ENCODE data around the gene NBEA.
"Not testable (repeated sequence)": the region's sequence is repeated elsewhere in the genome, so short reads cannot be mapped to it uniquely, and the experiment has no call there.

NBEA gene

GRCh38 chr13:35058585-35058984, 116.5 kb downstream of the NBEA start:
- ATAC-seq, DNase-seq: not testable (repeated sequence)

- no peak for DNase-seq
- ATAC-seq: no peak
Measured at GRCh38 chr13:35086667-35087066, 144.6 kb downstream of the NBEA start.

- no peak for ATAC-seq
Measured at GRCh38 chr13:35092251-35092650, 150.2 kb downstream of the NBEA start.

GRCh38 chr13:35092751-35093150, 150.7 kb downstream of the NBEA start:
- DNase-seq: no peak
- ATAC-seq: no peak

More at GRCh38 chr13:35092251-35092650, 150.2 kb downstream of the NBEA start:
- no peak for DNase-seq

- ATAC-seq (no peak), DNase-seq (no peak)
Measured at GRCh38 chr13:35093356-35093755, 151.3 kb downstream of the NBEA start.

GRCh38 chr13:35106771-35107170, 164.7 kb downstream of the NBEA start:
- not testable (repeated sequence) for ATAC-seq, DNase-seq

- ATAC-seq (no peak), DNase-seq (no peak)
Measured at GRCh38 chr13:35107535-35107934, 165.5 kb downstream of the NBEA start.

- ATAC-seq, DNase-seq: not testable (repeated sequence)
Measured at GRCh38 chr13:35113612-35114011, 171.5 kb downstream of the NBEA start.

GRCh38 chr13:35127466-35127865, 185.4 kb downstream of the NBEA start:
- no peak for DNase-seq
- ATAC-seq: no peak

GRCh38 chr13:35129500-35129899, 187.4 kb downstream of the NBEA start:
- ATAC-seq (no peak), DNase-seq (no peak)

GRCh38 chr13:35131471-35131870, 189.4 kb downstream of the NBEA start:
- no peak for DNase-seq
- no peak for ATAC-seq

GRCh38 chr13:35136585-35136984, 194.5 kb downstream of the NBEA start:
- DNase-seq: no peak
- no peak for ATAC-seq

GRCh38 chr13:35139591-35139990, 197.5 kb downstream of the NBEA start:
- ATAC-seq (no peak), DNase-seq (no peak)

GRCh38 chr13:35140321-35140720, 198.3 kb downstream of the NBEA start:
- no peak for ATAC-seq

GRCh38 chr13:35140831-35141230, 198.8 kb downstream of the NBEA start:
- ATAC-seq (no peak), DNase-seq (no peak)

More at GRCh38 chr13:35140321-35140720, 198.3 kb downstream of the NBEA start:
- no peak for DNase-seq

- DNase-seq (no peak), ATAC-seq (no peak)
Measured at GRCh38 chr13:35143123-35143522, 201.1 kb downstream of the NBEA start.

GRCh38 chr13:35144166-35144890, 202.3 kb downstream of the NBEA start:
- ATAC-seq (no peak), DNase-seq (no peak)

GRCh38 chr13:35146686-35147085, 204.6 kb downstream of the NBEA start:
- DNase-seq (no peak), ATAC-seq (no peak)

GRCh38 chr13:35157143-35157755, 215.2 kb downstream of the NBEA start:
- ATAC-seq: no peak
- DNase-seq: peak; percentile 13

- ATAC-seq (no peak), DNase-seq (no peak)
Measured at GRCh38 chr13:35159041-35159440, 217.0 kb downstream of the NBEA start.

GRCh38 chr13:35160896-35161295, 218.8 kb downstream of the NBEA start:
- ATAC-seq: no peak
- no peak for DNase-seq

GRCh38 chr13:35162420-35162819, 220.3 kb downstream of the NBEA start:
- DNase-seq (no peak), ATAC-seq (no peak)

- no peak for DNase-seq
- no peak for ATAC-seq
Measured at GRCh38 chr13:35163674-35164073, 221.6 kb downstream of the NBEA start.

All from stimulated activated naive CD8-positive, alpha-beta T cell treated with anti-CD3 and anti-CD28 coated beads, Interleukin-15, Interleukin-2, amounts not matched to agents 100 U/mL and 50 U/mL, for 24 hours (primary cell).